Activated CD4-positive, alpha-beta T cell treated with anti-CD3 and anti-CD28 coated beads, Interleukin-2, amount 10 ng/mL, durations not matched to agents 7 days and 5 days (primary cell): Measurements from ENCODE around the gene CAB39. TPM values are rescaled to one million over a fixed set of nuclear protein-coding genes. Genes with fewer than 3 reads are reported as not detected.
"Not testable (repeated sequence)": the region's sequence is repeated elsewhere in the genome, so short reads cannot be mapped to it uniquely, and the experiment has no call there.

Experiments used
- CTCF ChIA-PET: fragments of 350-600 bp; sonication (Branson Sonifier 250); formaldehyde crosslinking; loops from one replicate; lab custom pipeline; 2021; ENCODE audit warnings: antibody characterized with exemption; lab: Charles Lee
- POLR2A ChIA-PET: fragments of 350-600 bp; sonication (Branson Sonifier 250); formaldehyde crosslinking; loops from one replicate; lab custom pipeline; 2021; ENCODE audit warnings: antibody characterized with exemption; lab: Charles Lee
- DNase-seq: peaks from one replicate; pipeline ENCODE4 v3.0.0-alpha.2; 2020
- H3K27ac Mint-ChIP-seq: one replicate; pipeline ENCODE4 v1.8.0; 2021; ENCODE audit warnings: mild to moderate bottlenecking, moderate library complexity, mixed read lengths
- H3K27me3 Mint-ChIP-seq: one replicate; pipeline ENCODE4 v1.8.0; 2021; ENCODE audit warnings: mixed read lengths
- H3K36me3 Mint-ChIP-seq: one replicate; pipeline ENCODE4 v1.8.0; 2021; ENCODE audit warnings: low read depth, mixed read lengths
- H3K4me1 Mint-ChIP-seq: one replicate; pipeline ENCODE4 v1.8.0; 2021; ENCODE audit warnings: mixed read lengths
- H3K4me3 Mint-ChIP-seq: one replicate; pipeline ENCODE4 v1.8.0; 2021; ENCODE audit warnings: mild to moderate bottlenecking, moderate library complexity, mixed read lengths
- H3K9me3 Mint-ChIP-seq: one replicate; pipeline ENCODE4 v1.8.0; 2021; ENCODE audit warnings: mixed read lengths
- total RNA-seq, 2 experiments: library from RNA; stranded (reverse); gene quantifications; one replicate each; pipeline ENCODE4 v1.2.3, GENCODE V29; 2021

CAB39 gene
- total RNA-seq, 2 experiments from 2014 or later, result 135 to 154 TPM

DNA sequence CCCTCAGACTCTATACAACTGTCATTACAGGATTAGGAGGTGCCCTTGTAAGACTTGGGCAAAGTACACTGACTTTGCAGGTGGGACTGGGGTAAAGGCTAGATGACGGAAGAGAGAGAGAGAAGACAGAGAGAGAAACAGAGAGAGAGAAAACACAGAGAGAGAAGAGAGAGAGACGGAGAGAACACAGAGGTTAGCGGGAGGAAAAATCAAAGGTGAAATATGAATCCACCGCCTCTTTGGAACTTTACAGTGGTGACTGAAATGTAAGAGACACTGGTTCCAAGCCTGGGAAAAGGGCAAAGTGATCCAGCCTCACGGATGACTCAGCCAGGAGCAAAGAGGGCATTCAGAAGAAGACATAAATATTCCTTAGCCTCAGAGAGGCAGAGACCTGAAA lies 25.1 kb upstream of the CAB39 start:
- Mint-ChIP-seq H3K4me1 (peaks cover 22% of the 10 kb centered on the region), H3K27me3 (no peaks in the 10 kb centered on the region), H3K9me3 (peaks cover under 1% of the 10 kb centered on the region), H3K36me3 (peaks cover 3% of the 10 kb centered on the region), H3K27ac (no peak overlapping the region), H3K4me3 (no peak overlapping the region)
- POLR2A ChIA-PET, result no interaction called here
- no peak for DNase-seq
- CTCF ChIA-PET, result interaction anchor here (0.8 to 1.8 kb wide), 3 partner anchors 9 to 20 kb away, joined by 3 to 4 read pairs (median 3); no protein-coding TSS in a partner anchor

DNA sequence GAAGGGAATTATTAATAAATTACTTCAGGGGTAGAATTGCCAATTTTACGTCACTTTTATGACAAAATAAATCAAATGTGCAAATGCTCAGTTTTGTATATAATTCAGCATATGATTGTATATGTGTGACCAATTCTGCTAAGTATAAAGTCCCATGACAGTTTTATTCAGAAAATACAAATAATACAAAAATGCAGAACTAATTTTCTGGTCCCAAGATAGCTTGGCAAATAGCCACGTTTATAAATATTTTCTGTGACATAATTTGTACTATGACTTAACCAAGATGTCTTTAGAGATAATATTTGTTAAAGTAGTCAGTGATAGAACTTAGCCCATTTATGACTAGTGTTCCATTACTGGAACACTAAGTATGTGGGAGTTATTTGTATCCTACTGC lies 24.2 kb upstream of the CAB39 start:
- H3K4me1 Mint-ChIP-seq, result peaks cover 24% of the 10 kb centered on the region
- no peak for DNase-seq
- ChIA-PET CTCF (interaction anchor here (1.3 kb wide), 2 partner anchors 11 to 26 kb away, joined by 3 read pairs; no protein-coding TSS in a partner anchor), POLR2A (no interaction called here)
- H3K27ac Mint-ChIP-seq, result no peak overlapping the region
- no peaks in the 10 kb centered on the region for H3K27me3 Mint-ChIP-seq
- no peak overlapping the region for H3K4me3 Mint-ChIP-seq
- peaks cover 3% of the 10 kb centered on the region for H3K36me3 Mint-ChIP-seq
- H3K9me3 Mint-ChIP-seq, result peaks cover 2% of the 10 kb centered on the region

DNA sequence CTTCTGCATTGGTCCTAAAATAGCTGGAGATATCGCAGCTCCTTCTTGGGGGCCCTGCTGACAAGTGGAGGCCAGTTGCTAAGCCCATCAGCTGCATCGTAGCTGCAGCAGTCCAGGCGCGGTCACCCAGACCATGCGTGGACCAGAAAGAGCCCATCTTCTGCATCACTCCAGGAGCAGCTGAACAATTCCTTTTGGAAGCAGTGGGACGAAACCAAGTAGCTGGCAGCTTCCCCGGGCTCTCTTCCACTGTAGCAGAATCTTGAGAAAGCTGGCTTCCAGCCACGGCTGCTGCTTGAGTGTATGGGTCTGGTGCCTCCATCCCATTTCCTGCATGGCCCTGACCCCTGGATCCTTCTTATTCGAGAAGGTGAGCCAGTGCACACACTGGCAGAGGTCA lies 22.2 kb upstream of the CAB39 start:
- Mint-ChIP-seq H3K27me3 (no peaks in the 10 kb centered on the region), H3K4me3 (no peak overlapping the region), H3K27ac (no peak overlapping the region), H3K36me3 (peaks cover 7% of the 10 kb centered on the region), H3K9me3 (peaks cover 2% of the 10 kb centered on the region), H3K4me1 (peaks cover 22% of the 10 kb centered on the region)
- POLR2A ChIA-PET, result no interaction called here
- CTCF ChIA-PET, result interaction anchor here (0.6 kb wide), 2 partner anchors 13 to 18 kb away, joined by 3 read pairs; no protein-coding TSS in a partner anchor
- DNase-seq, result no peak

DNA sequence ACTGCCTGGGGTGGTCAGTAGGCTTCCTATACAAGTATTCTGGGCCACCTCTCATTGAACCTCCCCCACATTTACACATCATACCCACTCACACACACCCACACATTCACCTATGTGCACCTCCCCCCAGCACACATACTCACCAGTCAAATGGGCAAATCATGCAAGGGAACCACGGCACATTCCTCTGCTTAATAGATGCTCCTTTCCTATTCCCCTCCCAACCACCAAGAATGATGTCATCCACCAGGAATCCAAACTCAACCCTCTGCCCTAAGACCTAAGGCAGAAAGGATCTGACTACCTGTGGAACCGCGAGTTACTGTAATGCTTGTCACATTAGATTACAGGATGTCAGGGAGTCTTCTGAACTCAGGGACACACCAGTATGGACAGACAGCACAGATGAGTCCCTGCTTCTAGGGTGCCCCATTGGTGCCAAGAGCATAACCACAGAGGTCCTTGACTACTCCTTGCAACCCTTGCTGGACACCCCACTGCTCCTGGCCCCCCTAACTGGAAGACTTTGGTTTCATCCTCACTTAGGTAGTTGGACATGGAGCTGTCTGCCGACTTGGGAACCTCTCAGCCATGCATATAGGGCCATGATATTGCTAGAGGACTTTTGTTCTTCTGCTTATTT lies 21.5 kb upstream of the CAB39 start:
- CTCF ChIA-PET, result interaction anchor here (0.6 kb wide), 1 partner anchor 16 kb away, joined by 3 read pairs; no protein-coding TSS in a partner anchor
- POLR2A ChIA-PET, result no interaction called here
- no peak for DNase-seq
- Mint-ChIP-seq H3K27ac (no peak overlapping the region), H3K9me3 (peaks cover 2% of the 10 kb centered on the region), H3K36me3 (peaks cover 7% of the 10 kb centered on the region), H3K4me3 (no peak overlapping the region), H3K4me1 (peaks cover 20% of the 10 kb centered on the region), H3K27me3 (no peaks in the 10 kb centered on the region)

DNA sequence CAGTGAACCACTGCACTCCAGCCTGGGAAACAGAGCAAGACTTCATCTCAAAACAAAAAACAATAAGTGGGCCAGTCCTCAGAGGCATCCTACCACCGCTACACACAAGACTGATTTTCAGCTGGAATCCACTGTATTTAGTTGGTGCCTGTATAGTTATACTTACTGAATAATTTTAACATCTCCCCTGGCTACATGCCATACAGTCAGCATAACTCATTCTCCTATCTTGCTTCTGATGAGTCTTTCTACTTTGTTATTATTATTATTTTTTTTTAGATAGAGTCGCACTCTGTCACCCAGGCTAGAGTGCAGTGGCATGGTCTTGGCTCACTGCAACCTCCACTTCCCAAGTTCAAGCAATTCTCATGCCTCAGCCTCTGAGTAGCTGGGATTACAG lies 19.9 kb upstream of the CAB39 start:
- no peak for DNase-seq
- H3K36me3 Mint-ChIP-seq, result peaks cover 7% of the 10 kb centered on the region
- peaks cover 2% of the 10 kb centered on the region for H3K9me3 Mint-ChIP-seq
- no peak overlapping the region for H3K27ac Mint-ChIP-seq
- H3K27me3 Mint-ChIP-seq, result no peaks in the 10 kb centered on the region
- peaks cover 24% of the 10 kb centered on the region for H3K4me1 Mint-ChIP-seq
- ChIA-PET POLR2A (no interaction called here), CTCF (interaction anchor here (0.9 to 1.4 kb wide), 3 partner anchors 10 to 45 kb away, joined by 3 to 4 read pairs (median 3); partner anchors contain the start of gene CAB39)
- H3K4me3 Mint-ChIP-seq, result no peak overlapping the region

DNA sequence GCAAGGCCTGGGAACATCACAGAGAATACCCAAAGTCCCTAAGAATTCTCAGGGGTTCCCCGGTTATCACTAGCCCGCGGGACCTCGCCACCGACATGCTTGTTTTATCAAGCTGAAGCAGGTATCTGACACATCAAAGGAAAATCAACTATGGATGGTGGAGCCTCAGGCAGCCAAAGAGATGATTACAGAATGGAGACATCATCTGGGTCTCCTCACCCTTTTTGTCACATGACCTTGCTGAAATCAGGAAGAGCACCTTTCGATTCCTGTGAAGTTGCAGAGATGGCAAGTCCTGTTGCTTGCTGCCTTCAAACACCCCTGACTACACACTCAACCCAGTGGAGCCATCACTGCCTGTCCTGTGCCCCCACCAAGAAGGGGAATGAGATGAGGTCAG lies 19.2 kb upstream of the CAB39 start:
- peaks cover 2% of the 10 kb centered on the region for H3K9me3 Mint-ChIP-seq
- POLR2A ChIA-PET, result no interaction called here
- H3K27ac Mint-ChIP-seq, result peak overlapping the region; percentile 78
- peaks cover 24% of the 10 kb centered on the region for H3K4me1 Mint-ChIP-seq
- no peaks in the 10 kb centered on the region for H3K27me3 Mint-ChIP-seq
- CTCF ChIA-PET, result interaction anchor here (0.9 to 1.4 kb wide), 3 partner anchors 10 to 46 kb away, joined by 3 to 4 read pairs (median 3); partner anchors contain the start of gene CAB39
- DNase-seq, result no peak
- no peak overlapping the region for H3K4me3 Mint-ChIP-seq
- H3K36me3 Mint-ChIP-seq, result peaks cover 7% of the 10 kb centered on the region

DNA sequence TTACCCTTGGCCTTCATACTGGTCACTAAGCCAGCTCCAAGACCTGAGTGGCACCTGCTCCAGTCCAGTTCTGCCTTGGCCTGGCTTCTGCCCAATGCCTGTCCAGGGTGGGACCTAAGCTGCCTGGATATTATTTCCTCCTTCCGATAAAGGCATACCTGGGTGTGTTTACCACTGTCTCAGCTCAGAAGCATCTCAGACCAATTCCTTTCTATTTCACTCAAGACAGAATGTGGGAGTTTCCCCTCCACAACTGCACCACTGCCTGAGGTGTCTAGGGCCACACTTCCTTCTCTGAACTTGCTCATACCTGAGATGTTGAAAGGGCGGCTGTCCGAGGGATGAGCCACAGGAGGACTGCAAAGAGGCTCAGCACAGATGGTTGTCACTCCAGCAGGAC lies 18.4 kb upstream of the CAB39 start:
- peaks cover 2% of the 10 kb centered on the region for H3K9me3 Mint-ChIP-seq

DNA sequence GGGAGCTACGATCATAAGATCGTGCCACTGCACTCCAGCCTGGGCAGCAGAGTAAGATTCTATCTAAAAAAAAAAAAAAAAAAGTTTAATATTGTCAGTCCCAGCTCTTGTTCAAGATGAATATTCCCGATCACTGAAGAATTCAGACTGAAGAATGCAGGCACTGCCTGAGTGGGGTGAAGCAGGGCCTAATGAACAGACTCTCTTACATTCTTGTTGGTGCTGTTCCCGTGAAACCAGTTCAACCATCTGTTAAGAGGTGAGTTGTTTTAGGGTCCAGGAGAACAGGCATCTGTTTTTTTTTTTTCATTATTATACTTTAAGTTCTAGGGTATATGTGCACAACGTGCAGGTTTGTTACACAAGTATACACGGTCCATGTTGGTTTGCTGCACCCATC lies 17.1 kb upstream of the CAB39 start:
- Mint-ChIP-seq H3K4me1 (peaks cover 27% of the 10 kb centered on the region), H3K27me3 (no peaks in the 10 kb centered on the region), H3K9me3 (peaks cover 2% of the 10 kb centered on the region), H3K4me3 (no peak overlapping the region), H3K36me3 (peaks cover 7% of the 10 kb centered on the region), H3K27ac (no peak overlapping the region)
- ChIA-PET POLR2A (no interaction called here), CTCF (interaction anchor here (0.8 to 2.1 kb wide), 2 partner anchors 13 to 15 kb away, joined by 3 to 5 read pairs; no protein-coding TSS in a partner anchor)
- DNase-seq, result no peak

More for the DNA sequence above, 18.4 kb upstream of the CAB39 start:
- H3K4me1 Mint-ChIP-seq, result peaks cover 25% of the 10 kb centered on the region
- no peaks in the 10 kb centered on the region for H3K27me3 Mint-ChIP-seq
- ChIA-PET CTCF (no interaction called here), POLR2A (no interaction called here)
- H3K4me3 Mint-ChIP-seq, result no peak overlapping the region
- peaks cover 7% of the 10 kb centered on the region for H3K36me3 Mint-ChIP-seq
- DNase-seq, result peak; percentile 18
- H3K27ac Mint-ChIP-seq, result peak overlapping the region; percentile 80

DNA sequence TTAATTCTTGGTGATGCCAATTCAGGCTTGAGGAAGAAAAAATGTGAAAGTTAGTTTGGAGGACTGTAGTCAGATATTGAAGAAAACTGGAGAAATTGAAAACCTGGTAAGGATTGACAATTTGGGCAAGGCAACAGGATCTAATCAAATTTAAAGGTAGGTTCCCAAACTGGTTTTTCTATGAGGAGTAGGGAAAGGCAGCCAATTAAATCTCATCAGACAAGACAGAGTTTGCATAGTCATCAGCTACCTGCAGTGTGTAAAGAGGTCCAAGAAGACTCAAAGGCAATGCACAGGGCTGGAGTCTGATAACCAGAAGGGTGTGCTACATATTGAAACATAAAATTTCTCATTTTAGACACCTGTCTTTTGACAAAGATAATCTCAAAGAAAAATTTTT lies 16.0 kb upstream of the CAB39 start:
- H3K4me3 Mint-ChIP-seq, result no peak overlapping the region
- H3K4me1 Mint-ChIP-seq, result peaks cover 27% of the 10 kb centered on the region
- peaks cover 9% of the 10 kb centered on the region for H3K36me3 Mint-ChIP-seq
- CTCF ChIA-PET, result interaction anchor here (0.9 to 2.1 kb wide), 3 partner anchors 10 to 17 kb away, joined by 3 to 5 read pairs (median 3); no protein-coding TSS in a partner anchor
- no peaks in the 10 kb centered on the region for H3K27me3 Mint-ChIP-seq
- no peak for DNase-seq
- no peak overlapping the region for H3K27ac Mint-ChIP-seq
- H3K9me3 Mint-ChIP-seq, result peaks cover 2% of the 10 kb centered on the region
- POLR2A ChIA-PET, result no interaction called here

DNA sequence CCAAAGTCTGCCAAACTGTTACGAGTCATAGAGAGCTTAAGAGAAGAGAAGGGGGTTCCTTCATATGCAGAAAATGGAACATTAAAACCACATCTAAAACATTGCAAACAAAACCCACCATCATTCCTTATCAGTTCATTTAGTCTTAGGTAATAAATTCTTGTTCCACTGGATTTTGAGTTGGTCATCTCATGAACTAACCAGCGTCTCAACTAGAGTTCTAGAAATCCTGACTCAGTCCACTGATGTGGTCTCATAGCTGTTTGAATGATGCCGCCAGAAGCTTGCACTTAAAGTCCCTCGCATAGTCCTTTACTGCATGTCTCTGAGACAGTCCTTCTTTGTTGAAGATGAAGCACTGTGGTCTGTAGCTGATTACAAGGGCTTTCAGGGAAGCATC lies 15.0 kb upstream of the CAB39 start:
- no peak for DNase-seq
- ChIA-PET POLR2A (no interaction called here), CTCF (interaction anchor here (0.9 to 2.1 kb wide), 4 partner anchors 13 to 37 kb away, joined by 3 to 5 read pairs (median 3); no protein-coding TSS in a partner anchor)
- Mint-ChIP-seq H3K9me3 (peaks cover 10% of the 10 kb centered on the region), H3K27me3 (no peaks in the 10 kb centered on the region), H3K4me1 (peaks cover 29% of the 10 kb centered on the region), H3K27ac (no peak overlapping the region), H3K36me3 (peaks cover 13% of the 10 kb centered on the region), H3K4me3 (no peak overlapping the region)

DNA sequence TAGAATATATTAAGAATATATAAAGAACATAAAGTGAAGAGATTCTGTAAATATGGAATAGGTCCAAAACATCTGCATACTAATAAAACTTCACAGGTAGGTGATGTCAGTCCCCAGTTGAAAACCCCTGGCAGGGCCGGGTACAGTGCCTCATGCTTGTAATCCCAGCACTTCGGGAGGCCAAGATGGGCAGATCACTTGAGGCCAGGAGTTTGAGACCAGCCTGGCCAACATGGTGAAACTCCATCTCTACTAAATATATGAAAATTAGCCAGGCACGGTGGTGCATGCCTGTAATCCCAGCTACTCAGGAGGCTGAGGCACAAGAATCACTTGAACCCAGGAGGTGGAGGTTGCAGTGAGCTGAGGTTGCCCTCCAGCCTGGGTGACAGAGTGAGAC lies 13.9 kb upstream of the CAB39 start:
- not testable (repeated sequence) for DNase-seq, H3K27ac Mint-ChIP-seq, H3K27me3 Mint-ChIP-seq, H3K4me3 Mint-ChIP-seq
- Mint-ChIP-seq H3K9me3 (peaks cover 10% of the 10 kb centered on the region), H3K36me3 (peaks cover 19% of the 10 kb centered on the region), H3K4me1 (peaks cover 26% of the 10 kb centered on the region)
- CTCF ChIA-PET, result interaction anchor here (1.1 kb wide), 1 partner anchor 38 kb away, joined by 3 read pairs; no protein-coding TSS in a partner anchor
- POLR2A ChIA-PET, result interaction anchor here (0.6 kb wide), 1 partner anchor 15 kb away, joined by 3 read pairs; no protein-coding TSS in a partner anchor

DNA sequence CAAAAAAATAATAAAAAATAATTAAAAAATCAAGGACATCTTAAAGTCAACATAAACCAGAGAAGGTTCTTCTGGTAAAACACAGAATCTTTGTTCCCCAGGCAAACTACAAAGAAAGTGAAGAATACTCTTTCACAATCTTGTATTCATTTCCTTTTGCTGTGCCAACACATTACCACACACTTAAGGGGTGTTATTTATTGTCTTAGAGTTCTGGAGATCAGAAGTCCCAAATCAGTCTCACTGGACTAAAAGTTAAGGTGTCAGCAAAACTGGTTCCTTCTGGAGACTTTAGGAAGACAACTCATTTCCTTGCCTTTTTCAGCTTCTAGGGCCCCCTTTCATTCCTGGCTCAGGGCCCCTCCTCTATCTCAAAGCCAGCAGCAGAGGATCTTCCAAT lies 12.2 kb upstream of the CAB39 start:
- no peak for DNase-seq
- POLR2A ChIA-PET, result no interaction called here
- Mint-ChIP-seq H3K4me1 (peaks cover 20% of the 10 kb centered on the region), H3K9me3 (peaks cover 17% of the 10 kb centered on the region), H3K4me3 (no peak overlapping the region), H3K36me3 (peaks cover 20% of the 10 kb centered on the region), H3K27ac (no peak overlapping the region), H3K27me3 (no peaks in the 10 kb centered on the region)
- CTCF ChIA-PET, result interaction anchor here (1.7 to 3.5 kb wide), 2 partner anchors 13 to 20 kb away, joined by 6 to 18 read pairs; partner anchors contain the start of gene CAB39

DNA sequence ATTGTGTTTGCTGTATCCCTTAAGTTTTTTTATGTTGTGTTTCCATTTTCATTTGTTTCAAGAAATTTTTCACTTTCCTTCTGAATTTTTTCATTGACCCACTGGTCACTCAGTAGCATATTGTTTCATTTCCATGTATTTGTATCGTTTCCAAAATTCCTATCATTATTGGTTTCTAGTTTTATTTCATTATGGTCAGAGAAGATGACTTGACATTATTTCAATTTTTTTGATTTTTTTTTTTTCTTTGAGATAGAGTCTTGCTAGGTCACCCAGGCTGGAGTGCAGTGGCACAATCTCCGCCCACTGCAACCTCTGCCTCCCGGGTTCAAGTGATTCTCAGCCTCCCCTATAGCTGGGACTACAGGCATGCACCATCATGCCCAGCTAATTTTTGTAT lies 11.3 kb upstream of the CAB39 start:
- Mint-ChIP-seq H3K27me3 (no peaks in the 10 kb centered on the region), H3K36me3 (peaks cover 20% of the 10 kb centered on the region), H3K9me3 (peaks cover 25% of the 10 kb centered on the region), H3K4me3 (no peak overlapping the region), H3K27ac (no peak overlapping the region), H3K4me1 (peaks cover 24% of the 10 kb centered on the region)
- no peak for DNase-seq
- CTCF ChIA-PET, result interaction anchor here (0.6 to 3.5 kb wide), 3 partner anchors 12 to 223 kb away, joined by 3 to 18 read pairs (median 3); partner anchors contain the start of gene CAB39
- POLR2A ChIA-PET, result no interaction called here
